HG02973 (cell line): Measurements from ENCODE around the gene PRSS8.
A peak's percentile ranks its signal among the peaks of the same experiment; 100 is the strongest.
"Not testable (repeated sequence)": the region's sequence is repeated elsewhere in the genome, so short reads cannot be mapped to it uniquely, and the experiment has no call there.

ENCODE experiments used
- ATAC-seq: cut with Tn5 transposase; IDR thresholded peaks from one replicate; pipeline ENCODE4 v1.9.1; 2021; ENCODE audit warnings: moderate library complexity; ENCODE audit not compliant: unreplicated experiment

Gene PRSS8

DNA sequence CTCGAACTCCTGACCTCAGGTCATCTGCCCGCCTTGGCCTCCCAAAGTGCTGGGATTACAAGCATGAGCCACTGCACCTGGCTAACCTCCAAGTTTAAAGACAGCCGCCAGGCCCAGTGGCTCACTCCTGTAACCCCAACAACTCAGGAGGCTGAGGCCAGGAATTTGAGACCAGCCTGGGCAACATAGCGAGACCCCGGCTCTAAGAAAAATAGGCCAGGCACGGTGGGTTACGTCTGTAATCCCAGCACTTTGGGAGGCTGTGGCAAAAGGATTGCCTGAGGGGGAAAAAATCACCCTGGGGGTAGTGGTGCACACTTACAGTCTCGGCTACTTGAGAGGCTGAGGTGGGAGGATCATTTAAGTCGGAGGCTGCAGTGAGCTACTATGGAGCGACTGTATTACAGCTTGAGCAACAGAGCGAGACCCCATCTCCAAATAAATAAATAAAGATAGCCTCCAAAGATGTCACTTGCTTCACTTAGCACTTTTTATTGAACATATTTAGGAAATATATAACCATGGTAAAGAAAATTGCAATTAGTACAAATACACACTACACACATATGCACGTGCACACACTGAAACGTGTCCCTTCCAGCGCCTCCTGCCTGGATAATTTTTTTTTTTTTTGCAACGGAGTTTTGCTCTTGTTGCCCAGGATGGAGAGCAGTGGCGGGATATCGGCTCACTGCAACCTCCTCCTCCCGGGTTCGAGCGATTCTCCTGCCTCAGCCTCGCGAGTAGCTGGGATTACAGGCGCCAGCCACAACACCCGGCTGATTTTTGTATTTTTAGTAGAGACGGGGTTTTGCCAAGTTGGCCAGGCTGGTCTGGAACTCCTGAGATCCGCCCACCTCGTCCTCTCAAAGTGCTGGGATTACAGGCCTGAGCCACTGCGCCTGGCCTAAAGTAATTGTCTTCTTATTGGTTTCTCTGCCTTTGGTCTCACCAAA lies 28.7 kb downstream of the PRSS8 start:
- ATAC-seq, result no peak

DNA sequence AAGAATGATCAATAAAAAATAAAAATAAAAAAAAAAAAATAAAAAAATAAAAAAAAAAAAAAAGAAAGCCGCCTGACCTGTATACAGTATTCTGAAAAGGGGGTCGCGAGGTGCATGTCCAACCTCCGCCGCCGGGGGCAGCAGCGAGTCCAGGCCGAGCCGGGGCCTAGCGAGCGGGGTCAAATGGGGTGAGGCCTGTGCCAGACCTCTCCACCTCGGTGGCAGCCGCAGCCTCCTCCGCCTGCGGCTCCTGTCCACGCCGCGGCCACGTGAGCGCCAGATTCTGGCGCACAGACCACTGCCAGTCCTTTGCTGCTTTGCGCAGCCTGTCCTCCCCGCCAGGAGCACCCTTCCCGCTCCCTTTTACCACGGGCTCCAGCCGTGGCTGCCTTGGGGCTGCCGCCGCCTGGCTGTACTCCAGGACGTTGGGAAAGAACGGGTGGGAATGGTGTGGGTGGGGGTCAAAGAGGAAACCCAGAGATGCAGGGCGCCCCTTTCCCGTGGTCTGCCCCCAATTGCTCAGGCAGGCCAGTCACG lies 29.8 kb downstream of the PRSS8 start:
- ATAC-seq, result no peak

DNA sequence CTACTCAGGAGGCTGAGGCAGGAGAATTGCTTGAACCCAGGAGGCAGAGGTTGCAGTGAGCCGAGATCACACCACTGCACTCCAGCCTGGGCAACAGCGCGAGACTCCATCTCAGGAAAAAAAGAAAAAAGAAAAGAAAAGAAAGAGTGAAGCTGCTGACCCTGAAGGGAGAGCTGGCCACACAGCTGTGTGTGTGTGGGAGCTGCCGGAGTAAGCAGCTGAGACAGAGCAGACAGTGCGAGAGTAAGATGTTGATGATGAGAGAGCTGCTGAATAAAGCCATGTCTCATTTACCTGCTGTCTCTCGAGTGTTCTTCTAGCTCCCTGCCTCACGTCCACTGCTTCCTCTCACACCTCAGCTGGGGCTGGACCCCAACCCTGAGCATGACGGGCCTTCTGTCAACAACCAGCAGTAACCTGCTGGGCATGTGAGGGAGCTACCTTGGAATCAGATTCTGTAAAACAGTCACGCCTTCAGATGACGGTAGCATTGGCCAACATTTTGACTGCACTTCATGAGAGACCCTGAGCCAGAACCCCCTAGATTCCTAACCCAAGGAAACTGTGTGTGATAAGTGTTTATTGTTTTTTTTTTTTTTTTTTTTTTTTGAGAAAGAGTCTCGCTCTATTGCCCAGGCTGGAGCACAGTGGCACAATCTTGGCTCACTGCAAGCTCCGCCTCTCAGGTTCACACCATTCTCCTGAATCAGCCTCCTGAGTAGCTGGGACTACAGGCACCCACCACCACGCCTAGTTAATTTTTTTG lies 34.5 kb downstream of the PRSS8 start:
- ATAC-seq, result not testable (repeated sequence)

DNA sequence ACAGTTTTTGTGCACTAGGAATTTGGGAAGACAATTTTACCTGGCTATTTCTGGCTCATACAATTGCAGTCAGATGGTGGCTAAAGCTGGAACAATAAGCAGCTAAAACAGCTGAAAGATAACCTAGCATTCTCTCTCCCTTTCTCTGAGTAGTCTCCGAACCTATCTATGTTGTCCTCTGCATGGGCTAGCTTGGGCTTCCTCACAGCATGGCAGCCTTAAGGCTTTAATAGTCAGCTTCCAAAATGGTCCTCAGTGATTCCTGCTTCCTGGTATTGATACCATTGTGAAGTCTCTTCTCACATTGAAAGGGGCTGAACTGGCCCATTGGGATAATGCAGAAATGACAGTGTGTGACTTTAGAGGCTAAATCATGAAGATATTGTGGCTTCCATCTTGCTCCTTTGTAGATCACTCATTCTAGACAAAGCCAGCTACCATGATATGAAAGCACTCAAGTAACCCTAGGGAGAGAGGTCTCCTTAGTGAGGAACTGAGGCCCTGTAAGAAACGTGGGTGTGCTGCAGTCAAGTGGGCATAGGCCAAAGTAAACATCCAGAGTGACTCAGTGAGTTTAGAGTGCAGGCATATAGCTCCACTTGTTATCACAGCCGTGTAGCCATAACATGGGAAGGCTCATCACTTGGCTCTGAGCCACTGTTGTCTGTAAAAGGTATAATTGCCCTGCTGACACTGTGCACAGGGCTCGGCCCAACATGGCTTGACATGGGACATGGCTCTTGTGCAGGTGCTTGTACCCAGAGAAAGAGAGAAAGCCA lies 35.5 kb downstream of the PRSS8 start:
- no peak for ATAC-seq

DNA sequence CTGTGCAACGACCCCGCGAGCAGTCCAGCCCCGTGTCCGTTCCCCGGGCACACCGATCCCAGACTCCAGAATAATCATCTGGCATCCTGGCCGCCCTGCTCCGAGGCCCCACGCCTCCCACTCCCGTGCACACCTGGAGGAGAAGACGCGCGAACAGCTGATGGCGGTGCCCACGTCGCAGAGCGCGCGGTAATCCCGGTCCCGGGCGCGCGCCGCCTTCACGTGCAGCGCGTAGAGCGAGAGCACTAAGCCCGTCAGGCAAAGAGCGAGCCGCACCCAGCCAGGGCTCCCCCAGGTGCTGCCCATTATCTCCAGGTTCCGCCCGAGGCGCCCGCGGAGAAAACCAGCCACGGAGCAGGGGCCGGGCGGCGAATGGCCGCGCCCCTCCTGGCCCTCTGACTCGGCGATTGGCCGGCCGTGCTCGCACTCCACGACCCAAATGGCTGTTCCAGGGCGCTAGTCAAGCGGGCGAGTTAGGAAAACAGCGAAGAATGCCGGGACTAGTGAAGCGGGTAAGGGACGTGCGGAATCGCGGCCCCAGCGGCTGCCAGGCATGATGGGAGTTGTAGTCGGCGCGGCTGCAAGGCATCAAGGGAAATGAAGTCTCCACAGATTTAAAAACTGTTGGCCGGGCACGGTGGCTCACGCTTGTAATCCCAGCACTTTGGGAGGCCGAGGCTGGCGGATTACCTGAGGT lies 41.0 kb downstream of the PRSS8 start, which contains the start of gene VKORC1:
VKORC1 (minus strand) TSS at position 374 of the 697 bp plus-strand sequence; CDS start at position 306, 68 bp downstream.
- peak; percentile 74 for ATAC-seq

DNA sequence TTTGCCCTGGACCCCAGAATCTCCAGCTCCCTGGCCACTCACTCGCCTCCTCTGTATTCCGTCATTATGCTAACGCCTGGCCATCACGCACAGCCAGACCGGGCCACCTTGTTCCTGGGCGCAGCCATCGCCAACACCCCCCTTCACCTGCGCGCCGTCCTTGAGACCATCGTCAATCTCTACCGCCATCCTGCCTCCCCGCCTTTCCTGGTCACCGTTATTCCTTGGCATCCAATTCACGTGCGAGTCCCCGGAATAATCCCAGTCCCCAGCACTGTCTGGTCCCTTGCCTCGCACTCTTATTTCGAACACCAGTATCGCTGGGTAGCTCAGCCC lies 41.5 kb downstream of the PRSS8 start:
- ATAC-seq, result peak; percentile 11

DNA sequence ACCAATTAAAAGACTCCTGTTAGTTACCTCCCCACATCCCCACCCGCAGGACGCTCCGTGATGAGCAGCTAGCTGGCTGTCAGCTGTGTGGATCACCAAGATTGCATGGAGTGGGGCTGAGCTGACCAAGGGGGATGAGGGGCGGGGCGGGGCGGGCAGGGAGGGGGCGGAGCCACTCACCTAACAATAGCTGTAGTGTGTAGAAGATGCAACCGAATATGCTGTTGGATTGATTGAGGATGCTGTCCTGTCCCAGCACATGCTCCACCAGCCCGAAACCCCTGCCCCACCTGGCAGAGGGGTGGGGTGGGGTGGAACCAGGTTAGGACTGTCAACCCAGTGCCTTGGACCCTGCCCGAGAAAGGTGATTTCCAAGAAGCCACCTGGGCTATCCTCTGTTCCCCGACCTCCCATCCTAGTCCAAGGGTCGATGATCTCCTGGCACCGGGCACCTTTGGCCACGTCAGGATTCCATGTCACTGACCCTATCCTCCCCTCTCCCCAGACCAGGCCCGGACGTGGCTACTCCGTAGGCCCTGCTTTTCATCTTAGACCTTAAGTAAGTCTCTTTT lies 42.3 kb downstream of the PRSS8 start:
- no peak for ATAC-seq

DNA sequence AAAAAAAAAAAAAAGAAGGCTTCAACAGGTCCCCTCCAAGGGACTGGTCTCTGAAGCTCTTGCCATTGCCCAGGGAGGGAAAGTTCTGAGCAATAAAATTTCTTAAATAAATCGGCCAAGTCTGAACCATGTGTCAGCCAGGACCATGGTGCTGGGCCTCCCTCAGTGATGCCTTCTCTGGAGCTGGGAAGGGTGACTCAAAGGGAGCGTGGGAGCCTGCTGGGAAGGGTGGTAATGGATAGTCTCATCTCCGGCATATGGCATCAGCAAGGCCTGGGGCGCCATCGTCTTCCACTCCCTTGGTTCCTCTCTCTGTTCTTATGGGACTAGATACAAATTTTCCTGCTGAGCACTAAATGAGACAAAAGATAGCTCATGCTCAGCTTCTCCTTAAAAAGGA lies 43.2 kb downstream of the PRSS8 start:
- no peak for ATAC-seq

DNA sequence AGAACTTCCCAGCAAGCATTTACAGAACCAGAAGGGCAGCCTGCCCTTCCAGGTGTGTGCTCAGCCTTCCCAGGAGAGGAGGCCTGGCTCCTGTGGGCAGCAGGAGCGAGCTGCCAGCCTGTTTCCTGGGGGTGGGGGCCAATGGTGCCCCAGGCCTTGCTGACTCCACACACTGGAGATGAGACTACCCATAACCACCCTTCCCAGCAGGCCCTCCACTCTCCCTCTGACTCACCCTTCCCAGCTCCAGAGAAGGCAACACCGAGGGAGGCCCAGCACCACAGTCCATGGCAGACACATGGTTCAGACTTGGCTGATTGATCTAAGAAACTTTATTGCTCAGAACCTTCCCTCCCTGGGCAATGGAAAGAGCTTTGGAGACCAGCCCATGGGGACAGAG lies 45.0 kb downstream of the PRSS8 start:
- no peak for ATAC-seq

DNA sequence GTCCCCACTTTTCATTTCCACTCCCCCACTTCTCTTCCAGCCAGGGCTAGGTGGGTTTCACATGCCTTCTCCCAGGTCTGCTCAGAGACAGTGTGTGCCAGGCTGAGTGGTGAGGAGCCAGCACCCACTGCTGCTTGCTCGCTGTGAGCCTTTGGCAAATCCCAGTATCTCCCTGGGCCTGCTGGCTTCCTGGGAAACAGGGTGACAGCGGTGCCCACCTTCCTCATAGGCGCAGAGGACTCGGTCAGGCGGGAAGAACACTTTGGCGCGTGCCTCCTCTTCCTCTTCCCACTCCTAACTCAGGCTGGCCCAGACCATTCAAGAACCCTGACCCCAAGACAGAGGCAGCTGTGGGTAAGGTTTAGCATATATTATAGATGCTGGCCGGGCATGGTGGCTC lies 46.3 kb downstream of the PRSS8 start:
- ATAC-seq, result no peak

DNA sequence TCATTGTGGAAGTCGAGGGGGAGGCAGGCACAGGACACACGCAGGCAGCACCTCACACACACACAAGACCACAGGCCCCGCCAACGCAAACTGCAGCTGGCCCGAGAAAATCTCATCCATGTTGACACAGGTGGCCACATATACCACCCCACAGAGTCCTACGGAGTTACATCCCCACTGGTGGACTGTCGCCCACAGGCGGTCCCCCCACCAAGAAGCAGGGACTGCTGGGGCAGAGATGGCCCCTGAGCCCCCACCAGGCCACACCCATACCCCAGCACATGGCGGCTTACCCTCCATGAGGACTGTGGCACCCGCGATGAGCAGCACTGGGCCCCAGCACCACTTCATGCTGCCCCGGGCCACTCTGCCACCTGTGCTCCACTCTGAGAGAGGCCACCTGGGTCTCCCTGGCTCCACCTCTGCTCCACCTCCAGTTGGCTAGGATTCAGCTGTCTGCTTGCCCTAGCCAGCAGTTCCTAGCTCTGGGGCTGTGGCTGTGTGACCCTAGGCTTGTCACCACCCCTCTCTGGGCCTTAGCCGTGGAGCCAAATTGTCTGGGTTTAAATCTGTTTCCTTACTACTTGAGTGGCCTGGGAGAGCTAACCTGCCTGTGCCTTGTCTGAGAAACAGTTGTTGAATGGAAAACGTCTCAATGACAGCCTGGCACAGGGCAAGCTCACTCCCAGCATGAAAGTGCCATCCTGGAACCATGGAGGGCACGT lies 46.9 kb downstream of the PRSS8 start, which contains the start of gene PRSS53:
PRSS53 (minus strand) TSS at position 485 of the 725 bp plus-strand sequence; CDS start at position 351, 134 bp downstream.
- no peak for ATAC-seq

DNA sequence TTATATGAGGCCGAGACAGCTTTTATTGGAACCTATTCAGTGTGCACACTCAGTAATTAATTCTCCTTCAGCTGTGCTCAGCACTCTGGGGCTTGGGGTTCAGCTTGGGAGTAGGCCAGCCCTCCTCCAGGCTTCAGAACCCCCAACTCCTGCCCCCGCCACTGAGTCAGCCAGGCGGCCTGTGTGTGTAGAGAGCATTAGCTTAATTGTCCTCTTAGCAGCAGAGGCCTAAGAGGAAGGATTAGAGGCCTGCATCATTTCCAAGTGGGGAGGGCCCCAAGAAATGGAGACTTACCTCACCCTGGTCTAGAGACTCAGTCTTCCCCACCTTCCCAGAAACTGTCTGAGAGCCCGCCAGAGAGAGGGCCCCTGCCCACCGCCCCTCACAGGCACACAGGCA lies 47.6 kb downstream of the PRSS8 start:
- ATAC-seq, result no peak

DNA sequence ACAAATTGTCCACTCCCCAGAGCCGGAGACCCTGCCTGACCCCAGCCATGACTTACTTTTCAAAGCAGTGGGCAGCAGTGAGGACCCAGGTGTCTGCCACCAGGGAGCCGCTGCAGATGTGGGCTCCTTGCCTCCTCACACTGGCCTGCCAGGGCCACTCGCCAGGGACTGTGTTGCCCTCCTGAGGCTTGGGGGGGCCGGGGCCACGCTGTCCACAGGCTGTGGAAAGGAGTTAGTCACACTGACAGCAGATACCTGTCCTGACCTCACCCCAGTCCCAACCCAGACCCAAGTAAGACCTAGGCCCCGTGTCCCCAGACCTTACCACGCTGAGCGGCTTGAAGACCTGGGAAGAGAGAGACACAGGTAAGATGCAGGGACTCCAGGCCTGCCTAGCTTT lies 48.0 kb downstream of the PRSS8 start:
- ATAC-seq, result no peak

DNA sequence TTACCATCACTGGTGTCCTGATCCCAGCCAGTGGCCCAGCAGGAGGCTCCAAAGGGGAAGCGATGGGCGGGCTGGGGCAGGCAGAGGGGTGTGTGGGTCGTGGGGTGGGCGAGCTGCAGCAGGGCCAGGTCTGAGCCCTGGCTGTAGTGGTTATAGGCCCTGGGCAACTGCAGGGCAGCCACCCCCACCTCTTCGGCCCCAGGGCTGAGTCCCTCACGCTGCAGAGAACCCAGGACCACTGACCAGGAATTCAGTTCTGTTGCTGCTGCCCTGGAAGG lies 49.0 kb downstream of the PRSS8 start:
- no peak for ATAC-seq

DNA sequence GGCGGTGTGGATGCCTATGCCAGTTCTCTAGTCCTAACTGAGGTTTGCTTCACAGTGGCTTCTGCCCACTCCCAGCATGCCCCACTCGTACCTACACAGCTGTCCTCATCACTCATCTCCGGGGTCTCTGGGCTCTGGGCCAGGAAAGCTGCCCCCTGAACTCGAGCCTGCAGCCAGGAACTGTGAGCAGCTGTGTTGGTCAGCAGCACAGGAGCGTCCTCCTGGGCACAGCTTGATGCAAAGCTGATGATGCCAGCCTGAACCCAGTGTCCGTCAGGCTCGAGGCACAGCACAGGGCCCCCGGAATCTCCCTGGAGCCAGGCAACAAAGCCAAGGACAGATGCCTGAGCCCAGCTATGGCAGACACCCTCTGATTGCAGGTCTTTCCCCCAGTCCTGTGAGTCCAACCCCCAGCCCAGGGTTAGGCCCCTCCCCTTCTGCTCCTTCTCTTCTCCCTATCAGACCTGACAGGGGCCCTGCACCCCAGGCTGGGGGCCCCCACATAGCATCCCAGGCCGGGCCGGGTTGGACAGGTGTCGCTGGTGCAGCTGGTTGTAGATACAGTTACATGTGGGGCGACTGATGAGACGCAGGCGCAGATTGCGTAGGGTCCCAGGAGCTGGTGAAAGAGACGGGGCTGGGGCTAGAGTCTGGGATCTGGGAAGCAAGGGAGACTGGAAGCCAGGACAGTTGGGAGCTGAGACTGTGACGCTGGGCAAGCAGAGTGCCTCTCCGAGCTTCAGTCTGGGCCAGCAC lies 49.5 kb downstream of the PRSS8 start:
- ATAC-seq, result no peak

DNA sequence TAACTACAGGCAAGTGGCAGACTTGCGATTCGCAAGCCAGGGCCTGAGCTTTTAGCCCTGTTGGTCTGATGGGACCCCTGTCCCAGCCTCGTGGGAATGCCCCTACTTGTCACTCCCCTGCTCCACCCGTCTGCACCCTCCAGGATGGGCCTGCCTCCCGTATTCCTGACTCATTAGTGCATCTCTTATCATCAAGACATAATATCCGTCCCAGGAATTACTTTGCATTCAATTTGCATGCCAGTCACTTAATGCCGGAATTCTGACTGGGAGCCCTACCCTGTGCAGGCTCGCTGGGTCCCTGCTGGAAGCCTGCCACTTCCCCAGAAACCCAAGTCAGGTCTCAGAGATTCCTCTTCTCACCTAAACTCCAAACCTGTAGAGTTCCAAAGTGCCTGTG lies 50.1 kb downstream of the PRSS8 start:
- ATAC-seq, result no peak

DNA sequence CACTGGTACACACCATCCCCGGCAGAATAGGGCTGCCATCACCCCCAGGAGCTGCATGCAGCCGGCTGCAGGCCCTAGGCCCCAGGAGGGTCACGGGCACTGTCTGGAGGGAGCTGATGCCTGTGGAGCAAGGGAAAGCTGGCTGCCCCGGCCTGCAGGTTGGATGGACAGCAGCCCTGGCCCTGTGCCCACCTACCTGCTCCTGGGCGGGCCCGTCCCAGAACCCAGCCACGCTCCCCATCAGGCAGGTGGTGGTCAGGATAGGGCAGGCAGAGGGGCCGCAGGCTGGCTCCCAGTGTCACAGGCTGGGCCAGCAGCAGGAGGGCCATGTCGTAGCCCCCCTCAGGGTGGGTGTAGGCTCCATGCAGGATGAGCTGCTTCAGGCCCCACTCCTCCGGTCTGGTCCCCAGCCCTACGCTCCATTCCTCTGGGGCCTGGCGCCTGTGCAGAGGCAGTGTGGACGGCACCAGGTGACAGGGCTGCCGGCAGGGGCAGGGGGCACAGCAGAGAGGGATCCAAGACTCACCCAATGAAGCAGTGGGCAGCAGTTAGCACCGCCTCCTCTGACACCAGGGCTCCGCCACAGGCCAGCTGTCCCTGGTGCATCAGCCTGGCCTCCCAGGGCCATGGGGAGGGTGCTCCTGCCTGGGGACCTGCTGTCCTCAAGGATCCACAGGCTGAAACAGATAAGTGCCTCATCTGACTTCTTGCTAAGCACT lies 50.8 kb downstream of the PRSS8 start:
- no peak for ATAC-seq

DNA sequence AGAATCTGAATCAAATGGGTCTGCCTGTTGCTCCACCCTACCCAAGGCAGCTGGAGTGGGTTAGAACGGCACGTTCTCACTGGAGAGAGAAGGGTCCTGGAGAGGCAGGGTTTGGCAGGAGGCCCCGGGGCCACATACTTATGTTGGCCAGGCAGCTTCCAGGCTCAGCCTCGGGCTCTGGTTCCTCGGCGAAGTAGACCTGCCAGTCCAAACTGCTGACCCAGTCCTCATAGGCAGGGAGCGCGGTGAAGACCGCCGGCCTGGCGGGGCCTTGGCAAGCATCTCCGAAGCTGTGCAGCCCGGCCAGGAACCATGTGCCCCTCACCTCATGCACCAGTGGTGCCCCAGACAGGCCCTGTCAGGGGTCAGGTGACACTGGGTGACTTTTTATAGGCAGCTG lies 51.5 kb downstream of the PRSS8 start:
- no peak for ATAC-seq
